Activated CD8-positive, alpha-beta memory T cell treated with anti-CD3 and anti-CD28 coated beads, Interleukin-2, amount 50 U/mL, for 48 hours (primary cell): ENCODE measurements around the gene H2BW1.
"Not testable (repeated sequence)": the region's sequence is repeated elsewhere in the genome, so short reads cannot be mapped to it uniquely, and the experiment has no call there.

Experiments
- DNase-seq: peaks from one replicate; pipeline ENCODE4 v3.0.0-alpha.2; 2020

The H2BW1 gene

GRCh38 chrX:104013606-104014005 is at the start of gene H2BW1:
TSS of gene H2BW1 (minus strand) at chrX:104013708. CDS start at chrX:104013576, 132 bp downstream.
- DNase-seq: no peak

GRCh38 chrX:104062636-104063035 is 49.1 kb upstream of the H2BW1 start:
- not testable (repeated sequence) for DNase-seq

DNA sequence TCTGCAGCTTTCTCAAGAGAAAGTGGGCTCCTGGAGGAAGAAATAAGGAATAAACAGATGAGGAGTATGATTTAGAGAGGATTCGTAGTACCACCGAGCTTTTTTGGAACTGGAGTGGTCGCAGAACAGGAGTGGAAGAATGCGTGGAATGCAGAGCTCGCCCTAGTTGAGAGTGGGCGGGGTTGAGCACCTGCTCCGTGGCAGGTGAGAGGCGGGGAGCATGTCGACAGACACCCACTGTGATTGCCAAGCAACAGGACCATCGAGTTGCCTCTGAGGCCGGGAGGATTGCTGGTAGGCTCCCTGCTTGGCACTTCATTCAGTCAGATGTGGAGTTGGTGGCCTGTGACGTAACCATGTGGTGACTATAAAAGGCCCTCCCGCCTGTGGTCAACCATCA is 41.4 kb upstream of the H2BW1 start:
- not testable (repeated sequence) for DNase-seq

DNA sequence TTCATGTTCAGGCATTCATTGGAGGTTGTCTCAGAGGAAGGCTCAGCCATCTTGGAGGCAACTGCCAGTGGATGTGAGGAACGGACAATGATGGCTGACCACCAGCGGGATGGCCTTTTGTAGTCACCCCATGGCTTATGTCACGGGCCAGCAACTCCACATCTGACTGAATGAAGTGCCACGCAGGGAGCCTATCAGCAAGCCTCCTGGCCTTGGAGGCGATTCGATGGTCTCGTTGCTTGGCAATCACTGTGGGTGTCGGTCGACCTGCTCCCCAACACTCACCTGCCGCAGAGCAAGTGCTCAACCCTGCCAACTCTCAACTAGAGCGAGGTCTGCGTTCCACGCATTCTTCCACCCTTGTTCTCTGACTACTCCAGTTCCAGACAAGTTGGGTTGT is 33.7 kb upstream of the H2BW1 start:
- DNase-seq: no peak

DNA sequence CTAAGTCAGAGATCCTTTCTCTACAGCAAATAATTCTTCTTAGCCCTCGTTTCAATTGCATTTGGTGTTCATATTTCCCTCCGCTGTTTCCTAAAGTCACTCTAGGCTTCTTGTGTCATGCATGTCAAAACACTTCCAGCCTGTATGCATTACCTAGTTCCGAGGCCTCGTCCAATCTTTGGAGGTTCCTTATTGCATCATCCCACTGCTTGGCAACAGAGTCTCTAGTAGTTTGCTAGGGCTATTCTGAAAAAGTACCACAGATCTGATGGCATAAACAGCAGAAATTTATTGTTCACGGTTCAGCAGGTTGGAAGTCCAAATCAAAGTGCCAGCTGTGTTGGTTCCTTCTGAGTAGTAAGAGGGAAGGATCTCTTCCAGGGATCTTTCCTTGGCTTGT is 32.1 kb upstream of the H2BW1 start:
- DNase-seq: no peak

DNA sequence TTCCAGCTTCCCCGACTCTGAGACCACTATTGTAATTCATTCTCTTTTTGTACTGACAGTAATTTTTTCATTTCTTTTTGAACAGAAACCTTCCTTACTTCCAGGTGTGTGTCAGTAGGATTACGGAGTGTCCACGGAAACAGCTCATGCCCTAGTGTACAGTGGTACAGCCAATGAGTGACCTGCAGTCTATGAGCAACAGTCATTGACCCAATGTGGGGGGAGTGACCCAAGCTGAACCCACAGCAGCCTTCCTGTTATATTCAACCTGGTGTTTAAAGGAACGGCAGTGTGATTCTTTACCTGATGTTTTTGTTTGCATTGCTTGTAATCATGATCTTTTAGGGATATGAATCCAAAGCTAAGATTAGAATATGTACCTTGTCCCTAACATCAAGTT is 27.5 kb upstream of the H2BW1 start:
- no peak for DNase-seq

- no peak for DNase-seq
These were observed 26.4 kb upstream of the H2BW1 start, which contains the start of gene H2BW2 for GRCh38 chrX:104039689-104040505. TSS of gene H2BW2 (plus strand) at chrX:104039956. CDS start at chrX:104039995, 39 bp downstream.

DNA sequence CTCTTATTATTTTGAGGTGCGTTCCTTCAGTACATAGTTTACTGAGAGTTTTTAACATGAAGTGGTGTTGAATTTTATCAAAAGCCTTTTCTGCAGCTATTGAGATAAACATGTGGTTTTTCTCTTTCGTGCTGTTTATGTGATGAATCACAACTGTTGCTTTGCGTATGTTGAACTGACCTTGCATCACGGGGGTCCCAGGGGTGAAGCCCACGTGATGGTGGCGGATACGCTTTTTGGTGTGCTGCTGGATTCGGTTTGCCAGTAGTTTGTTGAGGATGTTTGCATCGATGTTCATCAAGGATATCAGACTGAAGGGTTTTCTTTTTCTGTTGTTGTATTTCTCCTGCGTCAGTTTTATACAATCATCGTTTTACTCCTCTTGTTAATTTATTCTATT is 4.6 kb upstream of the H2BW1 start:
- DNase-seq: no peak

DNA sequence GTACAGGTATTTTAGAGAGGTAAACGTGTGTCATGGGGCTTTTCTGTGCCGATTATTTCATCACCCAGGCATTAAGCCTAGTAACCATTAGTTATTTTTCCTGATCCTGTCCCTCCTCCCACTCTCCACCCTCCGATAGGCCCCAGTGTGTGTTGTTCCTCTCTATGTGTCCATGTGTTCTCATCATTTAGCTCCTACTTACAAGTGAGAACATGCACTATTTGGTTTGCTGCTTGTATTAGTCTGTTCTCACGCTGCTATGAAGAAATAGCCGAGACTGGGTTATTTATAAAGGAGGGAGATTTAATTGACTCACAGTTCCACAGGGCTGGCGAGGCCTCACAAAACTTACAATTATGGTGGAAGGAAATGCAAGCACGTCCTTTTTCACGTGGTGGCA is 2.1 kb upstream of the H2BW1 start:
- not testable (repeated sequence) for DNase-seq

DNA sequence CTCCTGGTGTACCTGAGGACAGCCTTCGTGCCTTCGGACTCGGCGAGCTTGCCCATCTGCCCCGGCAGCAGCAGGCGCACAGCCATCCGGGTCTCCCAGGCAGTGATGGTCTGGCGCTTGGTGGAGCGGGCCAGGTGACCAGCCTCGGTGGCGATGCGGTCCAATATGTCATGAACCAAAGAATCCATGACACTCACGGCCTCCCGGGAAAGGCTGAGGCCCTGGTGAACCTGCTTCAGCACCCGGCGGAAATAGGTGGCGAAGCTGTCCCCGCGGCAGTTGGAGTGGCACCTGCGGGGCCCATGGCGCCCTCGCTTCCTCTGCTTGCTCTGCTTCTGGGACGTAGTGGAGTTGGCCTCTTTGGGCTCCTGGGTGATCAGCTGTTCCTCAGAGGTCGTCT is 350 bp downstream of the H2BW1 start:
- no peak for DNase-seq

- no peak for DNase-seq
These were observed 4.7 kb downstream of the H2BW1 start for GRCh38 chrX:104008831-104009230.

- no peak for DNase-seq
These were observed 14.3 kb downstream of the H2BW1 start for GRCh38 chrX:103999234-103999633.

- not testable (repeated sequence) for DNase-seq
These were observed 30.0 kb downstream of the H2BW1 start for GRCh38 chrX:103983508-103983907.

GRCh38 chrX:103962411-103963278 is 50.9 kb downstream of the H2BW1 start, which contains the start of gene TMSB15B:
TSS of gene TMSB15B (plus strand) at chrX:103962627.
- not testable (repeated sequence) for DNase-seq
